Tibial artery (tissue), 4 donors: ENCODE measurements around the gene TRAPPC12.

Experiments
- DNase-seq, 2 donors: peaks; one replicate each; pipeline ENCODE4 v3.0.0-alpha.2; 2019
- H3K27ac ChIP-seq, 2 donors: fragments of 200-600 bp; sonication (generic) in 1 of 2; 1 replicate in 1 of 2; 2 replicates in 1 of 2; pipeline ENCODE4 v1.5.1; 2018 to 2019; ENCODE audit warnings: mild to moderate bottlenecking in 1 of 2
- H3K27me3 ChIP-seq, 2 donors: fragments of 200-600 bp; sonication (generic) in 1 of 2; one replicate each; pipeline versions ENCODE4 v1.5.1 to v1.6.0; 2016 to 2019
- H3K36me3 ChIP-seq, 3 donors: fragments of 200-600 bp; sonication (generic) in 2 of 3; one replicate each; pipeline ENCODE4 v1.5.1; 2016 to 2019; ENCODE audit warnings: mild to moderate bottlenecking in 2 of 3
- H3K4me1 ChIP-seq, 4 donors: fragments of 200-600 bp; sonication (generic) in 2 of 4; 1 replicate in 3 of 4; 2 replicates in 1 of 4; pipeline ENCODE4 v1.5.1; 2016 to 2019
- H3K4me3 ChIP-seq, 2 donors: fragments of 200-600 bp; sonication (generic) in 1 of 2; 1 replicate in 1 of 2; 2 replicates in 1 of 2; pipeline ENCODE4 v1.5.1; 2018 to 2019; ENCODE audit warnings: mild to moderate bottlenecking in 2 of 2
- H3K9me3 ChIP-seq, 3 donors: fragments of 200-600 bp; sonication (generic) in 1 of 3; one replicate each; pipeline ENCODE4 v1.5.1; 2016 to 2019
- CTCF ChIP-seq, 2 experiments: fragments of 200-600 bp in 1 of 2; fragments of 450-650 bp in 1 of 2; IDR thresholded peaks; one replicate each; pipeline ENCODE4 v1.5.1; 2017 to 2019; ENCODE audit warnings: antibody characterized with exemption in 2 of 2, mild to moderate bottlenecking in 1 of 2, moderate library complexity in 1 of 2
- intact Hi-C: fragments of 100-400 bp; cut with DNase I; formaldehyde crosslinking; loops from one replicate; pipeline ENCODE4 v1.15.0; 2023; ENCODE audit warnings: low total_unique reads

Gene TRAPPC12

GRCh38 chr2:3433776-3434400 is 54.4 kb downstream of the TRAPPC12 start:
- no peak overlapping the region for H3K4me3 ChIP-seq
- no peaks in the 10 kb centered on the region for H3K27me3 ChIP-seq
- no peak for DNase-seq
- no peak overlapping the region for H3K27ac ChIP-seq
- no peak for TF ChIP-seq CTCF (IDR thresholded peaks at IDR 0.05)
- intact Hi-C loops, result no loop called here
- H3K4me1 ChIP-seq, result no peaks in the 10 kb centered on the region
- H3K9me3 ChIP-seq, result no peaks in the 10 kb centered on the region
- H3K36me3 ChIP-seq, result peaks cover 7 to 61% (median 26%) of the 10 kb centered on the region in 3 donors

GRCh38 chr2:3434654-3435053 is 55.2 kb downstream of the TRAPPC12 start:
- intact Hi-C loops, result no loop called here
- no peaks in the 10 kb centered on the region for H3K9me3 ChIP-seq
- no peak for TF ChIP-seq CTCF (IDR thresholded peaks at IDR 0.05)
- no peaks in the 10 kb centered on the region for H3K27me3 ChIP-seq
- DNase-seq, result no peak
- H3K36me3 ChIP-seq, result peaks cover 7 to 57% (median 24%) of the 10 kb centered on the region in 3 donors
- no peak overlapping the region for H3K4me3 ChIP-seq
- no peak overlapping the region for H3K27ac ChIP-seq
- H3K4me1 ChIP-seq, result no peaks in the 10 kb centered on the region

- Histone ChIP-seq H3K36me3 (peaks cover 7 to 49% (median 24%) of the 10 kb centered on the region in 3 donors), H3K27ac (no peak overlapping the region), H3K9me3 (no peaks in the 10 kb centered on the region), H3K4me1 (no peaks in the 10 kb centered on the region), H3K4me3 (no peak overlapping the region), H3K27me3 (no peaks in the 10 kb centered on the region)
- DNase-seq, result no peak
- TF ChIP-seq CTCF (IDR thresholded peaks at IDR 0.05), result no peak
- intact Hi-C loops, result no loop called here
These were observed 56.0 kb downstream of the TRAPPC12 start for GRCh38 chr2:3435445-3435844.

GRCh38 chr2:3440477-3440876 is 61.0 kb downstream of the TRAPPC12 start:
- Histone ChIP-seq H3K27me3 (no peaks in the 10 kb centered on the region), H3K4me1 (no peaks in the 10 kb centered on the region), H3K4me3 (no peak overlapping the region), H3K36me3 (peaks cover 14 to 27% (median 24%) of the 10 kb centered on the region in 3 donors), H3K27ac (no peak overlapping the region), H3K9me3 (no peaks in the 10 kb centered on the region)
- DNase-seq, result no peak
- TF ChIP-seq CTCF (IDR thresholded peaks at IDR 0.05), result no peak
- intact Hi-C loops, result no loop called here

GRCh38 chr2:3441465-3441864 is 62.0 kb downstream of the TRAPPC12 start:
- H3K36me3 ChIP-seq, result peaks cover 24 to 37% (median 34%) of the 10 kb centered on the region in 3 donors
- intact Hi-C loops, result no loop called here
- TF ChIP-seq CTCF (IDR thresholded peaks at IDR 0.05), result no peak
- no peak overlapping the region for H3K4me3 ChIP-seq
- H3K4me1 ChIP-seq, result no peaks in the 10 kb centered on the region
- no peak for DNase-seq
- no peak overlapping the region for H3K27ac ChIP-seq
- no peaks in the 10 kb centered on the region for H3K27me3 ChIP-seq
- no peaks in the 10 kb centered on the region for H3K9me3 ChIP-seq

- no peaks in the 10 kb centered on the region for H3K9me3 ChIP-seq
- DNase-seq, result no peak
- no peak overlapping the region for H3K4me3 ChIP-seq
- no peak overlapping the region for H3K27ac ChIP-seq
- peaks cover 31 to 44% (median 41%) of the 10 kb centered on the region in 3 donors for H3K36me3 ChIP-seq
- H3K27me3 ChIP-seq, result no peaks in the 10 kb centered on the region
- no peak for TF ChIP-seq CTCF (IDR thresholded peaks at IDR 0.05)
- H3K4me1 ChIP-seq, result no peaks in the 10 kb centered on the region
- intact Hi-C loops, result no loop called here
These were observed 62.7 kb downstream of the TRAPPC12 start for GRCh38 chr2:3442185-3442584.
